Body of pancreas (tissue), 4 donors: Measurements from ENCODE around the gene PTPRN2.

Source experiments
- CTCF ChIP-seq, 7 experiments: fragments of 450-650 bp in 4 of 7; fragments of 200-600 bp in 3 of 7; sonication (generic) in 3 of 7; IDR thresholded peaks; one replicate each; pipeline ENCODE4 v1.5.1; 2016 to 2019; ENCODE audit warnings: antibody characterized with exemption in 7 of 7
- POLR2A ChIP-seq, 3 donors: fragments of 450-650 bp; IDR thresholded peaks; one replicate each; pipeline ENCODE4 v1.6.1; 2016; ENCODE audit warnings: antibody characterized with exemption in 3 of 3, mild to moderate bottlenecking in 2 of 3

- no peak for TF ChIP-seq CTCF (IDR thresholded peaks at IDR 0.05)
- TF ChIP-seq POLR2A (IDR thresholded peaks at IDR 0.05): no peak
These were observed 557.6 kb downstream of the PTPRN2 start for GRCh38 chr7:158030071-158030470.
